ENCODE results near the gene CD300LD. TPM values are rescaled to one million over a fixed set of nuclear protein-coding genes. Genes with fewer than 3 reads are reported as not detected.

CD300LD gene
- total RNA-seq, 2 experiments from 2014 or later: not detected

DNA sequence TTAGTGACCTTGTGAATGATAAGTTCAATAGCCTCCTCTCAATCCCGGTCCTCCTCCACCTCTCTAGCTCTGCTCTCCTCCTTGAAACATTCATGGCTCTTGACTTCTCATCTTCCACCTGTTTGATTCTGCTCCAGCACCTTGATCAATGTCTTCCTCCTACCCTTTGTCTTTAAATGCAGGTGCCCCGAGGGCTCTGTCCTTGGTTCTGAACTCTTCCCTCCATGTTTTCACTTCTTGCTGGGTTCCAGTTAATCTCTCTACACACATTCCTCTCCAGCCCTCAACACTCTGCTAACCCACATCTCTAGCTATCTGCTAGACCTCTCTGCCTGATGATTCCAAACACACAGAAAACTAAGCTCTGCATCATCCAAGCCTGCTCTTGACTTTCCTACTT is 18.0 kb upstream of the CD300LD start:
- Histone ChIP-seq H3K4me2 (ENCODE audit: low read length) (no peak overlapping the region), H3K36me3 (ENCODE audit: insufficient read depth, low read length) (no peaks in the 10 kb centered on the region), H3K4me1 (ENCODE audit: insufficient read depth, low read length, poor library complexity, severe bottlenecking) (no peaks in the 10 kb centered on the region), H3K4me3 (ENCODE audit: low read depth, low read length, poor library complexity, severe bottlenecking) (no peak overlapping the region), H3K27ac (ENCODE audit: low read depth, low read length, poor library complexity, severe bottlenecking) (no peak overlapping the region), H3K9me3 (ENCODE audit: low read length) (no peaks in the 10 kb centered on the region), H3K9me2 (ENCODE audit: insufficient read depth, low read length) (no peaks in the 10 kb centered on the region), H2AFZ (ENCODE audit: low read length) (no peak overlapping the region), H4K20me1 (ENCODE audit: insufficient read depth, low read length) (no peaks in the 10 kb centered on the region), H3K79me2 (ENCODE audit: insufficient read depth, low read depth, low read length) (no peaks in the 10 kb centered on the region)
- DNase-seq (ENCODE audit: low spot score): peak; percentile 24
- TF ChIP-seq EZH2phosphoT487 (IDR thresholded peaks at IDR 0.05; ENCODE audit: borderline replicate concordance, low read depth, low read length): no peak
- TF ChIP-seq, protein P1, sequence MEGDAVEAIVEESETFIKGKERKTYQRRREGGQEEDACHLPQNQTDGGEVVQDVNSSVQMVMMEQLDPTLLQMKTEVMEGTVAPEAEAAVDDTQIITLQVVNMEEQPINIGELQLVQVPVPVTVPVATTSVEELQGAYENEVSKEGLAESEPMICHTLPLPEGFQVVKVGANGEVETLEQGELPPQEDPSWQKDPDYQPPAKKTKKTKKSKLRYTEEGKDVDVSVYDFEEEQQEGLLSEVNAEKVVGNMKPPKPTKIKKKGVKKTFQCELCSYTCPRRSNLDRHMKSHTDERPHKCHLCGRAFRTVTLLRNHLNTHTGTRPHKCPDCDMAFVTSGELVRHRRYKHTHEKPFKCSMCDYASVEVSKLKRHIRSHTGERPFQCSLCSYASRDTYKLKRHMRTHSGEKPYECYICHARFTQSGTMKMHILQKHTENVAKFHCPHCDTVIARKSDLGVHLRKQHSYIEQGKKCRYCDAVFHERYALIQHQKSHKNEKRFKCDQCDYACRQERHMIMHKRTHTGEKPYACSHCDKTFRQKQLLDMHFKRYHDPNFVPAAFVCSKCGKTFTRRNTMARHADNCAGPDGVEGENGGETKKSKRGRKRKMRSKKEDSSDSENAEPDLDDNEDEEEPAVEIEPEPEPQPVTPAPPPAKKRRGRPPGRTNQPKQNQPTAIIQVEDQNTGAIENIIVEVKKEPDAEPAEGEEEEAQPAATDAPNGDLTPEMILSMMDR (conservative IDR thresholded peaks at IDR 0.05; ENCODE audit: low read length): no peak
- intact Hi-C loops (cut with micrococcal nuclease; ENCODE audit: unreplicated experiment): no loop called here
- CTCF ChIA-PET (ENCODE audit: unreplicated experiment): no interaction called here
- POLR2A ChIA-PET: no interaction called here
- BruUV-seq (replicated peaks): no TSS peak

DNA sequence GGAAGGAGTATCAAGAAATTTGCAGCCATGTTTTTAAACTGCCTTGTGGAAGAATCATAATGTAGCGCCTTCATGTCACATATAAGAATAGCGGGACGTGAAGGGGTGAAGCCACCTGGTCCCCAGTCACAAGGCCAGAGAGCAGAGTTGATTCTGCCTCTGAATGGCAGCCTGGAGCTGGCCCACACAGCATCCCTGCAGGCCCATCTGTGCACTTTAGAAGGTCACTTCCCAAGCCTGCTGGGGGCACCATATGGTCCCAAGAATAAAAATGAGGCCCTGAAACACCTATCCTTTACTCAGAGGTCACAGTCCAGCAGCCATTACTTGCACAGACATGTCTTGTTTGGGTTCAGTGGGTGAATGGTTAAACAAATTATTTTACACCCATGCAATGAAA is 16.4 kb upstream of the CD300LD start:
- intact Hi-C loops (cut with micrococcal nuclease; ENCODE audit: unreplicated experiment): no loop called here
- ChIA-PET CTCF (ENCODE audit: unreplicated experiment) (no interaction called here), POLR2A (no interaction called here)
- TF ChIP-seq EZH2phosphoT487 (IDR thresholded peaks at IDR 0.05; ENCODE audit: borderline replicate concordance, low read depth, low read length): no peak
- TF ChIP-seq, protein P1 (conservative IDR thresholded peaks at IDR 0.05; ENCODE audit: low read length): no peak
- no peaks in the 10 kb centered on the region for H3K9me2 ChIP-seq (ENCODE audit: insufficient read depth, low read length)
- no peaks in the 10 kb centered on the region for H3K79me2 ChIP-seq (ENCODE audit: insufficient read depth, low read depth, low read length)
- BruUV-seq (replicated peaks): no TSS peak
- H3K27ac ChIP-seq (ENCODE audit: low read depth, low read length, poor library complexity, severe bottlenecking): no peak overlapping the region
- H3K4me3 ChIP-seq (ENCODE audit: low read depth, low read length, poor library complexity, severe bottlenecking): no peak overlapping the region
- no peaks in the 10 kb centered on the region for H3K36me3 ChIP-seq (ENCODE audit: insufficient read depth, low read length)
- H2AFZ ChIP-seq (ENCODE audit: low read length): no peak overlapping the region
- no peaks in the 10 kb centered on the region for H3K9me3 ChIP-seq (ENCODE audit: low read length)
- no peak for DNase-seq (ENCODE audit: low spot score)
- no peak overlapping the region for H3K4me2 ChIP-seq (ENCODE audit: low read length)
- H4K20me1 ChIP-seq (ENCODE audit: insufficient read depth, low read length): no peaks in the 10 kb centered on the region
- peaks cover 15% of the 10 kb centered on the region for H3K4me1 ChIP-seq (ENCODE audit: insufficient read depth, low read length, poor library complexity, severe bottlenecking)

DNA sequence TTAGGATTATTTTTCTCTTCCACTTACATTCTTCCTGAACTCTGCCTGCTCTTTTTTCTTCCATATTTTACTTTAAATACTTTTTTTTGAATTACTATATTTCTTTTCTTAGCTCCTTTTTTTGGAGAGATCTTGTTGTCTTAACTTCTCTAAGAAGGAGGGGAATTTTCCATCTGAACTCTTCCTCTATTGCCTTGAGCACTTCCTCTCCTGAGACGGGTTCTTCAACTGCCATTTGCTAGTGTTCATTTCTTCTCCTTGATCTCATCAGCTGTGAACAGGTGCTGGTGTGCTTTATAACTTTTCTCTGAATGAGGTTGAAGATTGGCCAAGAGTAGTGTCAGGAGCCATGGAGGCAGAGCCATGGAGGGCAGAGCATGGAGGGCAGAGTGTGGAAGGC is 15.1 kb upstream of the CD300LD start:
- H3K36me3 ChIP-seq (ENCODE audit: insufficient read depth, low read length): no peaks in the 10 kb centered on the region
- no TSS peak for BruUV-seq (replicated peaks)
- no peaks in the 10 kb centered on the region for H3K9me3 ChIP-seq (ENCODE audit: low read length)
- TF ChIP-seq EZH2phosphoT487 (IDR thresholded peaks at IDR 0.05; ENCODE audit: borderline replicate concordance, low read depth, low read length): no peak
- TF ChIP-seq, protein P1 (conservative IDR thresholded peaks at IDR 0.05; ENCODE audit: low read length): no peak
- no peaks in the 10 kb centered on the region for H3K9me2 ChIP-seq (ENCODE audit: insufficient read depth, low read length)
- ChIA-PET CTCF (ENCODE audit: unreplicated experiment) (no interaction called here), POLR2A (interaction anchor here (0.6 kb wide), 1 partner anchor 562 kb away, joined by 3 read pairs; no protein-coding TSS in a partner anchor)
- H3K4me1 ChIP-seq (ENCODE audit: insufficient read depth, low read length, poor library complexity, severe bottlenecking): peaks cover 17% of the 10 kb centered on the region
- no peak overlapping the region for H3K4me3 ChIP-seq (ENCODE audit: low read depth, low read length, poor library complexity, severe bottlenecking)
- H3K4me2 ChIP-seq (ENCODE audit: low read length): no peak overlapping the region
- no peaks in the 10 kb centered on the region for H4K20me1 ChIP-seq (ENCODE audit: insufficient read depth, low read length)
- no peak overlapping the region for H3K27ac ChIP-seq (ENCODE audit: low read depth, low read length, poor library complexity, severe bottlenecking)
- intact Hi-C loops (cut with micrococcal nuclease; ENCODE audit: unreplicated experiment): no loop called here
- no peak overlapping the region for H2AFZ ChIP-seq (ENCODE audit: low read length)
- H3K79me2 ChIP-seq (ENCODE audit: insufficient read depth, low read depth, low read length): no peaks in the 10 kb centered on the region
- no peak for DNase-seq (ENCODE audit: low spot score)

Data from OCI-LY7 (cell line).